Endothelial cell of umbilical vein (primary cell): ENCODE data around the gene CTNND2. TPM values are rescaled to one million over a fixed set of nuclear protein-coding genes. Genes with fewer than 3 reads are reported as not detected.

Source experiments
- BruUV-seq: library from RNA; stranded (reverse); fragments of 400-500 nt; replicated peaks from 2 replicates; lab custom pipeline; 2021; lab: Mats Ljungman, UMichigan
- CTCF ChIA-PET: fragments of 300-600, 350-600 bp; sonication (Branson Sonifier 250); formaldehyde crosslinking; loops from one replicate; lab custom pipeline; 2021; ENCODE audit warnings: antibody characterized with exemption, inconsistent platforms; lab: Charles Lee
- POLR2A ChIA-PET: fragments of 300-600, 350-600 bp; sonication (Branson Sonifier 250); formaldehyde crosslinking; loops from one replicate; lab custom pipeline; 2021; ENCODE audit warnings: antibody characterized with exemption, inconsistent platforms; lab: Charles Lee
- DNase-seq: peaks from one replicate; pipeline ENCODE4 v3.0.0-alpha.2; 2011; ENCODE audit warnings: low read depth, low spot score
- FAIRE-seq: peaks from 2 replicates; lab custom pipeline; 2011; peaks lifted over from hg19 to GRCh38; lab: Jason Lieb, UNC
- H2AFZ ChIP-seq: 2 replicates; pipeline ENCODE4 v1.6.0; 2012; ENCODE audit warnings: low read depth, low read length, control low read depth, inconsistent platforms
- H3K27ac ChIP-seq: 2 replicates; pipeline ENCODE4 v1.5.1; 2011; ENCODE audit warnings: low read depth, mild to moderate bottlenecking, control low read depth, low read length, moderate library complexity; ENCODE audit not compliant: insufficient read depth
- H3K27me3 ChIP-seq, 2 experiments: 2 replicates each; pipeline versions ENCODE4 v1.6.0 to v1.6.1; 2011; ENCODE audit warnings: low read length in 2 of 2, mixed read lengths in 1 of 2; ENCODE audit not compliant: control insufficient read depth in 2 of 2, insufficient read depth in 2 of 2
- H3K36me3 ChIP-seq, 2 experiments: 2 replicates in 1 of 2; 3 replicates in 1 of 2; pipeline ENCODE4 v1.5.1; 2011; ENCODE audit warnings: low read length in 2 of 2, mild to moderate bottlenecking in 1 of 2, moderate library complexity in 1 of 2; ENCODE audit not compliant: control insufficient read depth in 2 of 2, insufficient read depth in 2 of 2; ENCODE audit errors: extremely low read depth in 1 of 2
- H3K4me1 ChIP-seq: 3 replicates; pipeline ENCODE4 v1.5.1; 2011; ENCODE audit warnings: mild to moderate bottlenecking, low read length; ENCODE audit not compliant: control insufficient read depth, insufficient read depth; ENCODE audit errors: extremely low read depth
- H3K4me2 ChIP-seq: 2 replicates; pipeline ENCODE4 v1.6.1; 2011; ENCODE audit warnings: low read length, control low read depth, mixed read lengths; ENCODE audit not compliant: insufficient read depth
- H3K4me3 ChIP-seq, 3 experiments: fragments of 200-600 bp in 1 of 3; sonication (generic), shearing (Covaris generic) in 1 of 3; replicated peaks in 1 of 3; 2 replicates each; pipeline ENCODE4 v1.5.1; 2011 to 2016; ENCODE audit warnings: control low read depth in 3 of 3, low read length in 3 of 3, mild to moderate bottlenecking in 2 of 3, inconsistent platforms in 1 of 3, low read depth in 1 of 3, moderate library complexity in 1 of 3; ENCODE audit not compliant: insufficient read depth in 1 of 3
- H3K79me2 ChIP-seq: 2 replicates; pipeline ENCODE4 v1.6.0; 2012; ENCODE audit warnings: low read length, inconsistent platforms; ENCODE audit not compliant: control insufficient read depth, insufficient read depth
- H3K9ac ChIP-seq: replicated peaks from 2 replicates; pipeline ENCODE3; 2011; ENCODE audit warnings: low read length, control low read depth; ENCODE audit not compliant: insufficient read depth; ENCODE audit errors: extremely low read depth
- H3K9me1 ChIP-seq: replicated peaks from 3 replicates; pipeline ENCODE4 v1.6.0; 2011; ENCODE audit warnings: mild to moderate bottlenecking, low read length; ENCODE audit not compliant: control insufficient read depth, insufficient read depth; ENCODE audit errors: extremely low read depth
- H3K9me3 ChIP-seq: replicated peaks from 2 replicates; pipeline ENCODE4 v1.5.1; 2012; ENCODE audit warnings: low read length, inconsistent platforms; ENCODE audit not compliant: control insufficient read depth, insufficient read depth
- H4K20me1 ChIP-seq: replicated peaks from 2 replicates; pipeline ENCODE3; 2011; ENCODE audit warnings: mild to moderate bottlenecking, low read length; ENCODE audit not compliant: control insufficient read depth, insufficient read depth; ENCODE audit errors: extremely low read depth
- CTCF ChIP-seq, 2 donors: IDR thresholded peaks; 1 replicate in 1 of 2; 2 replicates in 1 of 2; pipeline ENCODE4 v1.5.1; 2011; ENCODE audit warnings: low read length in 2 of 2, mild to moderate bottlenecking in 2 of 2, moderate library complexity in 2 of 2, control low read depth in 1 of 2, inconsistent platforms in 1 of 2, low read depth in 1 of 2; ENCODE audit not compliant: insufficient read depth in 1 of 2; ENCODE audit errors: extremely low read depth in 1 of 2
- EZH2 ChIP-seq: IDR thresholded peaks from 2 replicates; pipeline ENCODE4 v1.6.1; 2012; ENCODE audit warnings: borderline replicate concordance, low read depth, mild to moderate bottlenecking, moderate library complexity, low read length, inconsistent platforms; ENCODE audit not compliant: severe bottlenecking
- FOS ChIP-seq: IDR thresholded peaks from 2 replicates; pipeline ENCODE4 v1.6.1; 2011; ENCODE audit warnings: mild to moderate bottlenecking, low read length, moderate library complexity, borderline replicate concordance; ENCODE audit not compliant: insufficient read depth
- GATA2 ChIP-seq: IDR thresholded peaks from 2 replicates; pipeline ENCODE4 v1.7.0; 2011; ENCODE audit warnings: low read depth, mild to moderate bottlenecking, moderate library complexity, mixed read lengths, low read length; ENCODE audit not compliant: insufficient read length, insufficient read depth
- JUN ChIP-seq: IDR thresholded peaks from 2 replicates; pipeline ENCODE4 v1.6.1; 2011; ENCODE audit warnings: borderline replicate concordance, low read depth; ENCODE audit not compliant: insufficient read length, insufficient read depth
- MAX ChIP-seq: IDR thresholded peaks from 2 replicates; pipeline ENCODE4 v1.6.1; 2011; ENCODE audit not compliant: insufficient read depth, insufficient read length
- MYC ChIP-seq: IDR thresholded peaks from one replicate; pipeline ENCODE4 v1.6.1; 2011; ENCODE audit warnings: mild to moderate bottlenecking, low read depth, low read length
- POLR2A ChIP-seq: IDR thresholded peaks from 2 replicates; pipeline ENCODE4 v1.6.1; 2012; ENCODE audit warnings: low read depth, mild to moderate bottlenecking, control low read depth, low read length
- POLR2AphosphoS5 ChIP-seq: IDR thresholded peaks from 2 replicates; pipeline ENCODE4 v1.6.1; 2012; ENCODE audit warnings: low read depth, mild to moderate bottlenecking, control low read depth, low read length, moderate library complexity; ENCODE audit not compliant: insufficient read depth
- dilution Hi-C: fragments of 300-500 bp; cut with MboI; formaldehyde crosslinking; loops from one replicate; pipeline ENCODE4 v1.15.0; 2019; ENCODE audit warnings: low sequenced_read_pairs; ENCODE audit not compliant: extremely low pct_ligation_motif_present
- intact Hi-C: fragments of 100-400 bp; cut with micrococcal nuclease; formaldehyde crosslinking; loops from one replicate; pipeline ENCODE4 v1.10.0; 2022
- polyA plus RNA-seq, 4 experiments: library from polyadenylated mRNA; depleted of rRNA in 3 of 4; stranded (reverse) in 3 of 4; unstranded in 1 of 4; fragments of >200 nt; gene quantifications; 2 replicates each; pipeline versions ENCODE4 v1.2.1 to v1.2.3, GENCODE V29; 2011 to 2012; ENCODE audit warnings: missing spikeins in 1 of 4
- total RNA-seq: library from RNA; stranded (reverse); gene quantifications from 2 replicates; pipeline ENCODE4 v1.2.3, GENCODE V29; 2021

Gene CTNND2
- total and polyA plus RNA-seq, 2 donors (not counting 3 experiments of a cell fraction or from before 2014, with no cell fraction given) = not detected

DNA sequence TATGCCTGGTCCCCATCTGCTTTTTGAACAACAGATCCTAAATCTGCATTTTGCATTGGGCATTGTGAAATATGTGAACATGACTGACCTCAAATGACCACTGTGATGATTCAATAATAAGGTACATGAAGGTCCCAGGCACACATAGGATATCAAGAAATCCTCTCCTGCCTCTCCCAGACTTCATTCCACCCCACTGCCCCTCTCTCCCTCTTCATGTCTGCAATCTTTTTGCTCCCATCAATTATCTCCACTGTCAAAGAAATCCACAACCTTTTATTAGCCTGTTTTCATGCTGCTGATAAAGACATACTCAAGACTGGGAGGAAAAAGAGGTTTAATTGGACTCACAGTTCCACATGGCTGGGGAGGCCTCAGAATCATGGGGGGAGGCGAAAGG, 476.7 kb downstream of the CTNND2 start:
- intact Hi-C loops (no loop called here), dilution Hi-C loops (no loop called here)
- Histone ChIP-seq H3K4me3 (no peak overlapping the region), H3K79me2 (no peaks in the 10 kb centered on the region), H3K27ac (no peak overlapping the region), H3K4me1 (no peaks in the 10 kb centered on the region), H3K27me3 (no peaks in the 10 kb centered on the region), H2AFZ (no peak overlapping the region), H3K36me3 (no peaks in the 10 kb centered on the region), H3K9me3 (peaks cover 5% of the 10 kb centered on the region), H4K20me1 (no peaks in the 10 kb centered on the region), H3K4me2 (no peak overlapping the region), H3K9ac (no peak overlapping the region), H3K9me1 (no peaks in the 10 kb centered on the region)
- CTCF ChIA-PET = no interaction called here
- no peak for TF ChIP-seq EZH2
- TF ChIP-seq POLR2AphosphoS5 = no peak
- no peak for TF ChIP-seq GATA2
- TF ChIP-seq FOS = no peak
- FAIRE-seq = no peak
- no peak for DNase-seq
- POLR2A ChIA-PET = no interaction called here
- no TSS peak for BruUV-seq

- no peak overlapping the region for H3K27ac ChIP-seq
- no peak overlapping the region for H3K4me3 ChIP-seq
- no TSS peak for BruUV-seq
- H3K9me1 ChIP-seq = no peaks in the 10 kb centered on the region
- no peaks in the 10 kb centered on the region for H3K36me3 ChIP-seq
- no peaks in the 10 kb centered on the region for H3K27me3 ChIP-seq
- FAIRE-seq = no peak
- DNase-seq = no peak
- dilution Hi-C loops = no loop called here
- no peak overlapping the region for H3K4me2 ChIP-seq
- CTCF ChIA-PET = no interaction called here
- H3K9ac ChIP-seq = no peak overlapping the region
- H3K9me3 ChIP-seq = peaks cover 5% of the 10 kb centered on the region
- no peaks in the 10 kb centered on the region for H3K79me2 ChIP-seq
- no peaks in the 10 kb centered on the region for H4K20me1 ChIP-seq
- intact Hi-C loops = no loop called here
- no peaks in the 10 kb centered on the region for H3K4me1 ChIP-seq
- POLR2A ChIA-PET = no interaction called here
- no peak for TF ChIP-seq JUN
- TF ChIP-seq GATA2 = no peak
- no peak for TF ChIP-seq POLR2AphosphoS5
- no peak for TF ChIP-seq CTCF (IDR thresholded peaks at IDR 0.05; ENCODE audit: extremely low read depth in 1 of 2, insufficient read depth in 1 of 2, low read depth in 1 of 2, low read length in 2 of 2)
- no peak for TF ChIP-seq EZH2
- no peak for TF ChIP-seq FOS
- TF ChIP-seq POLR2A = no peak
- no peak for TF ChIP-seq MYC
- TF ChIP-seq MAX = no peak
- H2AFZ ChIP-seq = no peak overlapping the region
Measured at GRCh38 chr5:11426442-11426841, 477.8 kb downstream of the CTNND2 start.
